ENCODE data around the gene TRIO.

DNA sequence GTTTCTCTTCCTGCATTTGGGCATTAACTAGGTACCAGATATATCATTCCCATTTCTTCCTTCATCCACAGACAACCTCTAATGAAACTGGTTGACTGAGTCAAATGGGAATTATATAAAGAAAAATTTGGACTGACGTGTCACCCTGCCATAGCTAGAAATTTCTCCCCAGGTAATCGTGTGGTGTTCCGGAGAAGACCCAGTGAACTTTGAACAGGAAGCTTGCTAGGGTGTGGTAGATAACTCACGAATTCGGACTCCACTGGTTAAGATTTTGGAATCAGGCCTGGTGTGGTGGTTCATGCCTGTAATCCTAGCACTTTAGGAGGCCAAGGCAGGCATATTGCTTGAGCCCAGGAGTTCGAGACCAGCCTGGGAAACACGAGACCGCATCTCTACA, 324.1 kb downstream of the TRIO start:
- TF ChIP-seq, protein P1, sequence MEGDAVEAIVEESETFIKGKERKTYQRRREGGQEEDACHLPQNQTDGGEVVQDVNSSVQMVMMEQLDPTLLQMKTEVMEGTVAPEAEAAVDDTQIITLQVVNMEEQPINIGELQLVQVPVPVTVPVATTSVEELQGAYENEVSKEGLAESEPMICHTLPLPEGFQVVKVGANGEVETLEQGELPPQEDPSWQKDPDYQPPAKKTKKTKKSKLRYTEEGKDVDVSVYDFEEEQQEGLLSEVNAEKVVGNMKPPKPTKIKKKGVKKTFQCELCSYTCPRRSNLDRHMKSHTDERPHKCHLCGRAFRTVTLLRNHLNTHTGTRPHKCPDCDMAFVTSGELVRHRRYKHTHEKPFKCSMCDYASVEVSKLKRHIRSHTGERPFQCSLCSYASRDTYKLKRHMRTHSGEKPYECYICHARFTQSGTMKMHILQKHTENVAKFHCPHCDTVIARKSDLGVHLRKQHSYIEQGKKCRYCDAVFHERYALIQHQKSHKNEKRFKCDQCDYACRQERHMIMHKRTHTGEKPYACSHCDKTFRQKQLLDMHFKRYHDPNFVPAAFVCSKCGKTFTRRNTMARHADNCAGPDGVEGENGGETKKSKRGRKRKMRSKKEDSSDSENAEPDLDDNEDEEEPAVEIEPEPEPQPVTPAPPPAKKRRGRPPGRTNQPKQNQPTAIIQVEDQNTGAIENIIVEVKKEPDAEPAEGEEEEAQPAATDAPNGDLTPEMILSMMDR (IDR thresholded peaks at IDR 0.05; ENCODE audit: poor library complexity): no peak
- no peak for TF ChIP-seq EZH2 (IDR thresholded peaks at IDR 0.05; ENCODE audit: borderline replicate concordance)
